ENCODE measurements around the gene COQ10A.
A peak's percentile ranks its signal among the peaks of the same experiment; 100 is the strongest.

Gene COQ10A

GRCh38 chr12:56266693-56267442 is at the start of gene COQ10A:
COQ10A (plus strand) TSS chr12:56266942; CDS start chr12:56267119, 177 bp downstream.
- peak; percentile 82 for DNase-seq

- DNase-seq: no peak
Observed at GRCh38 chr12:56219840-56220239, 46.9 kb upstream of the COQ10A start.

- DNase-seq: no peak
Observed at GRCh38 chr12:56220611-56221231, 46.0 kb upstream of the COQ10A start.

- peak; percentile 86 for DNase-seq
Observed at GRCh38 chr12:56221232-56221756, 45.4 kb upstream of the COQ10A start.

- DNase-seq: peak; percentile 95
Observed at GRCh38 chr12:56221757-56222530, 44.8 kb upstream of the COQ10A start, which contains the start of gene RNF41. RNF41 (minus strand) TSS chr12:56221922; CDS start chr12:56214047, 7,875 bp downstream.

GRCh38 chr12:56222531-56222895 is 44.2 kb upstream of the COQ10A start:
- no peak for DNase-seq

- DNase-seq: no peak
Observed at GRCh38 chr12:56223571-56224101, 43.1 kb upstream of the COQ10A start.

GRCh38 chr12:56224102-56224701 is 42.5 kb upstream of the COQ10A start, which contains the start of gene NABP2:
NABP2 (plus strand) TSS chr12:56224342; CDS start chr12:56224857, 515 bp downstream.
- DNase-seq: peak; percentile 95

GRCh38 chr12:56224954-56225353 is 41.8 kb upstream of the COQ10A start:
- DNase-seq: no peak

- DNase-seq: no peak
Observed at GRCh38 chr12:56229082-56229481, 37.7 kb upstream of the COQ10A start.

- DNase-seq: no peak
Observed at GRCh38 chr12:56229916-56230431, 36.8 kb upstream of the COQ10A start, which contains the start of gene SLC39A5. SLC39A5 (plus strand) TSS chr12:56230051; CDS start chr12:56231275, 1,224 bp downstream.

GRCh38 chr12:56230432-56231183 is 36.1 kb upstream of the COQ10A start:
- no peak for DNase-seq

- DNase-seq: no peak
Observed at GRCh38 chr12:56231184-56231582, 35.6 kb upstream of the COQ10A start.

GRCh38 chr12:56234746-56235436 is 31.9 kb upstream of the COQ10A start:
- DNase-seq: no peak

GRCh38 chr12:56236091-56236490 is 30.7 kb upstream of the COQ10A start:
- no peak for DNase-seq

GRCh38 chr12:56236985-56237384 is 29.8 kb upstream of the COQ10A start:
- no peak for DNase-seq

- no peak for DNase-seq
Observed at GRCh38 chr12:56237552-56237951, 29.2 kb upstream of the COQ10A start.

GRCh38 chr12:56241424-56242303 is 25.1 kb upstream of the COQ10A start:
- no peak for DNase-seq

- no peak for DNase-seq
Observed at GRCh38 chr12:56242986-56243385, 23.8 kb upstream of the COQ10A start.

- DNase-seq: no peak
Observed at GRCh38 chr12:56243731-56244181, 23.0 kb upstream of the COQ10A start.

Data from NCI-H2171 (cell line).